H1 (cell line): ENCODE measurements around the gene P2RY13.

Source experiments
- CTCF ChIP-seq, 3 experiments: IDR thresholded peaks; 1 replicate in 2 of 3; 2 replicates in 1 of 3; pipeline versions ENCODE4 v1.5.1 to v1.6.1; 2011; ENCODE audit warnings: low read length in 3 of 3, mild to moderate bottlenecking in 3 of 3, inconsistent platforms in 2 of 3, low read depth in 1 of 3, moderate library complexity in 1 of 3; ENCODE audit not compliant: insufficient read depth in 1 of 3; ENCODE audit errors: control extremely low read depth in 1 of 3
- JUND ChIP-seq: IDR thresholded peaks from 2 replicates; pipeline ENCODE4 v1.6.1; 2011; ENCODE audit warnings: mild to moderate bottlenecking, improper control_type of control experiment, low read length
- NRF1 ChIP-seq: IDR thresholded peaks from 2 replicates; pipeline ENCODE4 v1.6.1; 2011; ENCODE audit warnings: mild to moderate bottlenecking, low read depth, low read length, improper control_type of control experiment

- TF ChIP-seq CTCF (IDR thresholded peaks at IDR 0.05; ENCODE audit: control extremely low read depth in 1 of 3, insufficient read depth in 1 of 3, low read depth in 1 of 3, low read length in 3 of 3) (no peak), NRF1 (no peak), JUND (no peak)
These were observed 33.1 kb downstream of the P2RY13 start for GRCh38 chr3:151296226-151296625.
